GDM1 (cell line): Measurements from ENCODE around the gene RECQL5.

Experiments used
- DNase-seq: peaks from one replicate; lab custom pipeline; 2025; lab: John Stamatoyannopoulos, UW

The RECQL5 gene

DNA sequence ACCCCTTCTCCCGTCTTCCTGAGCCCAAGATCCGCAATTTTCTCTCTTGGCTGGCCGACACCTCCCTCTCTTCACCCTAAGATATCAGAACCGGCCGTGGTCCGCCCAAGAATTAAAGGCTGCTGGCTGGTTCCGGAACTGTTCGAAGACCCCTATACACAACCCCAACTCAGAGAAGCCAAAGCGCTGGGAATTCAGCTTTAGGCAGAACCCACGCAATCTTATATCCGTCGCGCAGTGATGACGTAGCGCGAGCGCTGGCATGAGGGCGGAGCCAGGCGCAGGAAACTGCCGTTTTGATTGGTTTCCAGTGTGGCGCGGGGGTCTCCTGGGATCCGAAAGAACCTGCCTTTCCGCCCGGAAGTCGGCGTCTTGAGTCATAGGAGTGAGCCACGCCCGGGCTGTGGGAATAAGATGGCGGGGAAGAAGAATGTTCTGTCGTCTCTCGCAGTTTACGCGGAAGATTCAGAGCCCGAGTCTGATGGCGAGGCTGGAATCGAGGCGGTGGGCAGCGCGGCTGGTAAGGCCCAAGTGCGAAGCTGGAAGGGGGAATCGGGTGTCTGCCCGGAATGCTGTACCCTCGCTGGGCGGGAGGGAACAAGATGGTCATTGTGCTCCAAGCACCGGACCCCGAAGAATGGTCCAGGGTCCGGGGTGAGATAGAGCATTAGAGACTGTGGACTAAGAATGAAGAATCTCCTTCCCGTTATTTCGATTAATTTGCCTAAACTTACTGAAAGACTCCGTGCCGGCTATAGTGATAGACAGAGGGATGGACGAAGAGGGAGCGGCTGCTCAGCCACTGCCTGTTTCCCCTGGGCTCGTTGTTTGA is at the start of gene RECQL5, which contains the start of gene SAP30BP:
TSS of gene RECQL5 (minus strand) at position 196 of the 832 bp plus-strand sequence. CDS start 597 bp downstream, outside the sequence.
TSS of gene SAP30BP (plus strand) at position 380 of the 832 bp plus-strand sequence. CDS start at position 415, 35 bp downstream.
- DNase-seq, result peak; percentile 96

DNA sequence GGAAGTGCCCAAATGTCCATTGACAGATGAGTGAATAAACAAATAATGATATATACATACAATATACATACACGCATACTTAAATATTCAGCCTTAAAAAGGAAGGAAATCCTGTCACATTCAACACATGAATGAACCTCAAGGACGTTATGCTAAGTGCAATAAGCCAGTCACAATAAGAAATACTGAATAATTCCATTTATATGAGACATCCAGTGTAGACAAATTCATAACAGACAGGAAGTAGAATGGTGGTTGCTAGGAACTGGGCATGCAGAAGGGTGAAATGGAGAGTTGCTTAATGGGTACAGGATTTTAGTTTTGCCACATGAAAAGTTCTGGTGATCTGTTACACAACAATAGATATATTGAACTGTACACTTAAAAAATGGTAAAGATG is 45.5 kb upstream of the RECQL5 start:
- no peak for DNase-seq

DNA sequence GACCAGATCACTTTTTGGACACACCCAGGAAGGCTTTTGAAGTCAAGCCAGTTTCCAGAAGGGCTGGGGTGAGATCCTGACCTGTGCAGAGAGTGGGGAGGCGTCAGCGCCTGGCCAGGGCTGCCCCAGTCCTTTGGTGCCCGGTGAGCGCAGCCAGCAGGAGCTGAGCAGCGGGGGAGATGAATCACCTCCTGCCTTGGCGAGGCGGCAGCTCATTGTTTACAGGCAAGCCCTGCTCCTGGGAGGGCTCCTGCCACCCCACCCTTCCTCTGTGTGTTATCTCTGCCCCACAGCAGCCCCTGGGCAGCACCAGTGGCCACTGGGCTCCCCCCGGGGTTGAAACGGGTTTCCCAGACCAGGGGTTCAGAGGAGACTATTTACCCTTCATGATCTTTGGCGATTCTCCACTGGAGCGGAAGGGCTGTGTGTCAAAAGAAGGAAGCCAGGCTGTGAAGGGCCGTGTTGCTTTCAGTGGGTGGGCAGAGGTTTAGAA is 40.2 kb upstream of the RECQL5 start:
- DNase-seq, result no peak

DNA sequence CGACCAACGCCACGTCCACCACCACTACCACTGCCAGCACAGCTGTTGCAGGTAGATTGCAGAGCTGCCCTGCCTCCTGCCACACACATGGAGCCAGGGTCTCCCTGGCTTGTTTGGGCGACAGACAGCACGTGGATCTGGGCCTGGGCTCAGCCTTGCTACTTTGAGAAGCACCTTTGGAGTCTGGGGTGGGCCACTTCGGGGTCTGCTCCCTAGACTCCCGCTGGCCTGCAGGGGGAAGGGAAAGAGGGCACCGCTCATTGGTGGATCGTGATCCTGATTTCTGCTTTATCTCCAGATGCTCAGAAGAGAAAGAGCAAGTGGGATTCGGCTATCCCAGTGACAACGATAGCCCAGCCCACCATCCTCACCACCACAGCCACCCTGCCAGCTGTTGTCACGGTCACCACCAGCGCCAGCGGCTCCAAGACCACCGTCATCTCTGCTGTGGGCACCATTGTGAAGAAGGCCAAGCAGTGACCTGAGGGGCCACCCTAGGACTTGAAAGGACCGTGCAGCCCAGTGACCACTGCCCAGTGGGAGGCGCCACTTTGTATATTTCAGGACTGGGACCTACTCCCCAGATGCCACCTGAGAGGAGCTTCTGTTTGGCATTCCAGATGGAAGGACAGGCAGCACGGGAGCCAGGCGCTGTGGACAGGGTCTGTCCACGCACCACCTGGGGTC is 39.2 kb upstream of the RECQL5 start:
- no peak for DNase-seq

DNA sequence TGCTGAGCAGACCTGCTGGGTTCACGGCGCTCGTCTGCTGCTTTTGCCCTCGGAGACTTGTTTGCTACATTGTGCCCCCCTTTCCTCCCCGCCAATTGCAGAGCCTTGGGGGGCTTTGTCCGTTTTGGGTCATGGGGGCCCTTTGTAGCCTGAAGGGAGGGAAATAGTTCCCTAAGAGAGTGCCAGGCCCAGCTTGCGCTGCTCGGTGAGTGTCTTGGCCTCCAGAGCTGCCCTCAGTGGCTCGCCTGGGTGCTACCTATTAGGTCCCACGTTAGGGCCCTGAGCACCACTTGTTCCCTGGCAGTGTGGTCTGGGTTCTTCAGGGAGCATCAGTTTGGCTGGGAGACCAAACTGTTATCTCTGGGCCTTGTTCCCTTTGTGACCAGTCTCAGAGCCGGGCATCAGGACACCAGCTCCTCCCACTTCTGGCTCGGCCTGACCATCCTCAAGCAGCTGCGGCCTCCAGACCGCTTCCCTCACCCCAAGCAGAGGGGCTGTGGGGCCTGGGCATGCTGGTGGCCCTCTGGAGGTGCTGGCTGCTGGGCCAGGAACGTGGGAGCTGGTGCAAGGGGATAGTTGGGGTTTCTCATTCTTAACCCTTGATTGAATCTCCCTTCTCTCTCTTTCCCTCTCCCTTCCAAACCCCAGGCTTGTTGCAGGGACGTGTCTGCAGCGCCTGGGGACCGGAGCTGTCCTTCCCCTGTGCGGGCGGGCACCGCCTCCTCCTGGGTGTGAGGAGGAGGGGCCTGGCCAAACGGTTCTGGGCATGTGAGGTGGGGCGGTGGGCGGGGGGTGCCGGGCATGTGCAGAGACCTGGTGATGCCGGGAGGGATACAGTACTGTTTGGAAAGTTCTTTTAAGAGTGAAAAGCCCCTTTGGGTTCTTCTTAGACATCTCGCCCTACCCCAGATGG is 38.3 kb upstream of the RECQL5 start:
- DNase-seq, result no peak

DNA sequence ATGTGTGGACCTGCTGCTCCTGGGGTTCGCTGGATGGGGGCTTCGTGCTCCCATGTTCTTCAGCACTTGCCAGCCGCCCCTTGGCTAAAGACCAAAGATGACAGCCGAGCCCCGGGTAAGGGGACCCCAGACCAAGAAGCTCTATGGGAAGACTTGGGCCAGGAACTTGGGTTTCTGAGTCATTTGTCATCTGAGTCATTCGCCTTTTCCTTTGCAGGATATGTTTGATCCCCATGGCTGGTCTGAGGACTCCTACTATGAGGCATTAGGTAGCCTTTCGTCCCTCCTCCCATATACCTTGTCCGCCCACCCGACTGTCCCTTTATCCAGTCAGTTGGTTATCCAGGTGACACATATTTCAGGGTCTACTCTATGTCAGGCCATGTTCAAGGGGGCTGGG is 36.6 kb upstream of the RECQL5 start:
- DNase-seq, result no peak

DNA sequence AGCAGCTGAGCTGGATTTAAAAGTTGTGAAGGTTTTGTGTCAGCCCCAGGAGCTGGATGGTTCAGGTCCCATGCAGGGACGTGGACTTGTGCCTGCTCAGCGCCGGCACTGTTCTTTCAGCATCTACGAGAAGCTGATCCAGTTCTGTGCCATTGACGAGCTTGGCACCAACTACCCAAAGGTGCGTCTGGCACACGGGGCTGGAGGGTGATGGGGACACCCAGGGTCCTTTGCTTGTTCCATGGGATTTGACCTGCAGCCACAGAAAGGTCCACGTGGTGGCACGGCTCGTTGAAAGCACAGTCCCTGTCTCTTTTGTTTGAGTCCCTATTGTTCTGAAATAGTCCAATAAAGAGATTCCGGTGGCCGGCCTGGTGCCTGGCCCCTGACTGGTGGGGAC is 36.2 kb upstream of the RECQL5 start:
- no peak for DNase-seq

DNA sequence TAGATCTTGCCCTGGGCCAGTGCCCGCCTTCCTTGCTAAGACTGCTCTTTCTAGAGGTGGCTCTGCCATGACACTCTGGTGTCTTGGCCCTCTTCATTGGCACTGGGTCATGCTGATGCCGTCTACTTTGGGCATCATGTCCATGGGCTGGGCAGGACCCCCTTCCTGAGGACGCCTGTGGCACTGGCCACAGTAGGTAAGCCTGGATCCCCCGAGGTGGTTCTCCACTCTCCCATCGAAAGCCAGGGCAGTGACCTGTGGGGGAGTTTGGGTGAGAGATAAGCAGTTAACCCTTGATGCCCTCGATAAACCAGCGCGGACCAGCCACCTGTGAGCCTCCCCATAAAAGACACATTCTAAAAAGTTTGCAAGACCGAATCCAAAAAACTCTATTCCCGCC is 34.3 kb upstream of the RECQL5 start:
- DNase-seq, result no peak

DNA sequence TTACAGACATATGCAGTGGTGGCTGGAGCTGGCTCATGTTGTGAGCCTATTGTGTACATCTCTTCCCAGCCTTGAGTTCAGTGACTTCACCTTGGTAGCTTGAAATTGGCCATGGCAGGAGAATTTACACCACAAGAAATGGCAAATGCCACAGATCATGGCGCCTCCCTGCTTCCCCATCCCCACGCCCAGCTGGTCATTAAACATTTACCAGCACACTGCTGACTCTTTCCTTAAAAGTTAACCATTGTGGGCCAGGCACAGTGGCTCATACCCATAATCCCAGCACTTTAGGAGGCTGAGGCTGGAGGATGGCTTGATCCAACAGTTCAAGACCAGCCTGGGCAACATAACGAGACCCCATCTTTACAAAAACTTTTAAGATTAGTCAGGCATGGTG is 31.7 kb upstream of the RECQL5 start:
- no peak for DNase-seq

DNA sequence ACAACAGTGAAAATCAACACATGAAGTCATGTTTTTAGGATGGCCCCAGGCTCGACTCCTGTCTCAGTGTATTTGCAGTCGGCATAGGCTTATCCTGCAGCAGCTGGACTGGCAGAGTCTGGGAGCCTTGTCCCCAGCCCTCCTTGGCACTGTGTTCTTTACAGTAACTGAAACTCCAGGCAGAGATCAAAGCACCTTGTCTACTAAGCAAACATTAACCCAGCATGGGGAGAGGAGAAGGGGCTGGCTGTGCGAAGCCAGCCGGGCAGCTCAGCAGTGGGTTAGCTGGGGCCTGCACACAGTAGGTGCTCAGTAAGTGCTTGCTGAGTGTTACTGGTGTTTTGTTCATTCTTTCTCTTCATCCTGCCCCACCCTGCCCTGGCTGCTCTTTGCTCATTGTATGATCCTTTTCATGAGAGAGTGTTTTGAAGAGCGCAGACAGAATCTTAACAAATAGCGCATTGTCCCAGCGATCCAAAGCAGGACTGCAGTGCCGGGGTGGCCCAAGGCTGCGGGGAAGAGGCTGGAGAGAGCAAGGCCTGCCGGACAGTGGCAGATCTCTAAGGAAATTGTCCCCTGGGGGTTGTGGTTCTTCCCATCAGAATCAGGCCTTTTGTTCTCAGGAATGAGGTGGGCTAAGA is 30.8 kb upstream of the RECQL5 start:
- DNase-seq, result no peak

DNA sequence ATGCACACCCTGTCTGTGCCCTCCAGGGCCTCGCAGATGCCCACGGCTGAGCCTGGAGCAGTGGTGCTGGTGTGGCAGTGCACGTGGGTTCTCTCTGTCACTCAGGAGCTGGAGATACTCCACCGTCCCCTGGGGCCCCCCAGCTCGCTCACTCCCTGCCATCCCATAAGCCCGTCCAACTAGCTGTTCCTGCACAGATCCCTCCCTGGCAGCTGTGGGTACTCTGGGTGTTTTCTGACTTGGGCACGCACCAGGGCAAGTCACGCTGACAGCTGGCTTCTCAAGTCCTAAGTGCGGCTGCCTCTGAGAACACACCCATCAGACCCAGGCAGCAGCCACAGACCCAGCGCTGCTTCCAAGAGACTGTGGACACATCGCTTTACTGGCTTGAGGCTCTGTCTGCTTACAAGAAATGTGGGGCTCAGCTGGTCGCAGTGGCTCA is 28.9 kb upstream of the RECQL5 start:
- DNase-seq, result no peak

DNA sequence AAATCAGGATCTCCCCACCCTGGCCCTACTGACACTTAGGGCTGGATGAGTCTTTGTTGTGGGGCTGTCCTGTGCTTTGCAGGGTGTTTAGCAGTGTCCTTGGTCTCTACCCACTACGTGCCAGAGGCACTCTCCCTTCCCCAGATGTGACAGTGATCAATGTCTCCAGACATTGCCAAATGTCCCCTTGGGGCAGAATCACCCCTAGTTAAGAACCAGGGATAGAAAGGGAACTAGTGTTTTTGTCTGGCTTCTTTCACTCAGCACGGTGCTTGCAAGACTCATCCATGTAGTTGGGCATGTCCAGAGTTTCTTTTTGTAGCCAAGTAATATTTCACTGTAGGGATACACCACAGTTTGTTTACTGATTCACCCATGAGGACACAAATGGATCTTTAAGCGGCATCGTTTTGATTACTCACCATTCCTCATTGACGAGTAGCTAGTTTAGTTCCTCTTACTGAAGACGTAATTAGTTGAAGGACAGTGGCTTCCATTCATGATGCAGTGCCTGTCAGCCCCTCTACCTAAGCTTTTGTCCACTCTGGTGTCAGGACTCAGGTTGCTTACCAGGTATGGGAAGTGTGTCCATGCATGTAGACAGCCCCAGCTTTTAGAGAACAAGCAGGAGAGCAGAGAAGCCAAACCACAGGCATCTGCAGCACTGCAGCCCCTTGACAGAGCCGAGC is 28.3 kb upstream of the RECQL5 start:
- DNase-seq, result no peak

DNA sequence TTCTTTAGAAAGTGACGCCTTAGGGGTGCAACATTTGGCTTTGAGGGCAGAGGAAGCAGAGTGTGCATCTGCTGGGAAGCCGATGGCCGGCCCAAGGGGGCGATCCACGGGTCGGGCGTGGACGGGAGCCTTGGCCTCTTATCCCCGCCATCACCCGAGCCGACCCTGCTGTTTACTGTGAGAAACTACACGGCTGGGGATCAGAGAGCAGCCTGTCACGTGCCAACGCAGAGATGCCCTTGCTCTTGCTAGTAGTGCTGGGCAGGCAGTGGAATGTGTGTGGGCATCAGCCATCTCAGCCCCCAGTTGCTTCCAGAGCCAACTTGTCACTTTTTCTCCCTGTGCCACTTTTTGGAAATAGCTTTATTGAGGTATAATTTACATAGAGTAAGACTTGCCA is 27.6 kb upstream of the RECQL5 start:
- DNase-seq, result no peak

DNA sequence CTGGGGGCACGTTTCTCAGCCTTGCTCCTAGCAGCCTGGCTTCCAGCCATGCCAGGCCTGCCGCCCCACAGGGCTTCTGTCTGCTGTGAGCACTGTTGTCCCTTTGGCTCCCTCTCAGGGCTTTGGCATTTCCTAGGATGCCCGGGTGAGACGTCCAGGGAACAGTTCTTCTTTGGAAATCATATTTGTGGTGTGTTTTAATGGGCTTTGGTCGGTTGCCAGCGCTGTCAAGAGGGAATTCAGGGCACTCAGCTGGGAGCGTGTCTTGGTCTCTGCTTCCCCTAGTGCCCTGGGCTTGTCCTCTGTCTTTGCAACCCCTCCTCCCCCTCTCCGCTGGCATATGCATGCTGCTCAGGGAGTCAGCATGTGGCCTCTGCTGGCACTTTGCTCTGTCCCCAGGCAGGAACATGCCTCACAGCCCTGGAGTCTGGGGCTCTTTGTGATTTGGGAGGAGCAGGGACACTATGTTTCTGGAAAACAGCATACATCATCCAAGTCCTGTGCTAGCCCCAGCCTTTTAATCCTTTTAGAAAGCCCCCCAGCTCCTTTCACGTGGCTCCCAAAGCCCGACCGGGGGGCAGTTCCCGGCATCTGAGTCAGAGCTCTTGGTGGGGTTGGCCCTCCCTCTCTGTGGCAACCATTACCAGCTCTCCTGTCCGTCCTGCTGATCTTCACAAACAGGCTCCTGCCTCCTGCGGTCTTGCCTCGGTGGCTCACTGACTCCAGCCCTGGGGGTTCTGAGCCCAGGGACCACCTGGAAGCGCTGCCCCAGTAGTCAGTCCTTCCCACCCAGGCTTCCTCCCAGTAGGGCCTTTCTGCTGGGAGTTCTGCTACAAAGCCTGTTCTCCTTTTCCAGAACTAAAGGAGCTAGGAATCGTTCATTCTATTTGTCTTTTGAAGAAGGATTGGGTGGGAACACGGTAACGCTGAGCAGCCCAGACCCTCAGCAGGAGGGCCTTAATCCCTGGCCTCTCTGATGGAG is 26.8 kb upstream of the RECQL5 start:
- no peak for DNase-seq

DNA sequence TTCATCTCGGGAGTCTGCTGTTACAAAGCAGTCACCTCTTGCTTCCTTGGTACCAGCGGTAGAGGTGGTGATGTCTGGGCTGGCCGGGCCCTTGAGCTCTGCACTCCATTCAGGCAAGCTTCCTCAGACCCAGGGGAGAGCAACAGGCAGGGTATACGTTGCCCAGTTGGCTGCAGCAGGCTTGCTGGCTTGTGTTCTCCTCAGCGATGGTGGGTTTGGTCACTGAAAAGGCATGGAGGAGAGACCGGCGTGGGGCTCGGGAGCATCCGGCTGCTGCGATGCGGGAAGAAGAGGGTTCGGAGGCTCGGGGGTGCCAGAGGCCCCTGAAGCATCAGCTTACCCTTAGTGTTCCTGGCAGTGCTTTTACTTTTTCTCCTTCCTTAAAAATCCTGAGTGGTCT is 26.0 kb upstream of the RECQL5 start:
- DNase-seq, result no peak

DNA sequence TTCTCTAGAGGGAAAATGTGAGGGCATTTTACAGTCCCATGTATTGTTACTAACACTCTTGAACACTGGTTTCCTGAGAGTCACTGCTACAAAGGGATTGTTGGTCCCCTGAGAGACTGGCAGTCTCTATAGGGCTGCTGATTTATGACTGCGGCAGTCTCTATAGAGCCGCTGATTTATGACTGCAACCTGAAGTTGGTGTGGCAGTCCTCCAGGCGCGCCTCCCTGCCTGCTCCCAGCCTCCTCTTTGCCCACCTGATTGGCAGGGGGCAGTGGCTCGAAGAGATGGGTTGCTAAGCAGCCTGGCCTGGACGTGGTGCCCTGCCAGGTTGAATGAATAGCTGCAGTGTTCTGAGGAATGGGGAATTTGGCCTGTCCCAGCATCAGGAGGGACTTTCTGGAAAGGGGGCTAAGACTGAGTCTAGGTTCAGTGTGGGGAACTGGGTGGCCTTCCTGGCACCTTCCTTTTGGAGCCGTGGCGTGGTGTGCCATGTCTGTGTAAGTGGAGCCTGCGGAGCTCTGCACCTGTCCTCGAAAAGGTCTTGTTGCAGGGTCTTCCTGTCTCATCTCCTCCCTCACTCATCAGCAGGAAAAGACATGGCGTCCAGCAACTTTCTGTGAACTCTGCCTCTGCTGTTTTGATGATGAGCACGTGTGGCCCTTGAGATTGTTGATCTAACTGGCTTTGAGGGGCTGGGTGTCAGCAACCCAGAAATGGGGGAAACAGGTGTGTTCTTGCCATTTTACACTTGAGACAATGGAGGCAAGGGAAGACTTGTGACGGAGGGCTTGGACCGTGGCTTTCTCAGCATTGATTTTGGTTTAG is 25.1 kb upstream of the RECQL5 start:
- no peak for DNase-seq

DNA sequence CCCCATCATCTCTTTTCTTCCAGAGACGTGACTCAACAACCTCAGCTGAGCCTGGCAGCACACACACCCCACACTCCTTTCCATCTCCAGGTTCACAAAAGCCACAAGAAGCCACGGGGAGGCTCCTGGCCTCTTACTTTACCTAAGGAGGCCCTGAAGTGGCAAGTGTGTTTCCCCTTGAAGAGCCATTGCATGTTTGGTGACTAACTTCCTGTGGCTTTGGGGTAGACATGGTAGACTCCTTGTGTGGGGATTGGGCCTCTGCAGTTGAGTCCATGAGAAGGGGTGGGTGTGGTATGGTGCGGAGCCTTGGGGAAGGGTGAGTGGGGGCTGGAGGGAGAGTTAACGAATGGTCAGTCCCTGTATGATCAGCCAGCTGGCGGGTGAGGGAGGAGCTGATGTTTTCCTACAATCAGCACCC is 24.4 kb upstream of the RECQL5 start:
- peak; percentile 19 for DNase-seq

DNA sequence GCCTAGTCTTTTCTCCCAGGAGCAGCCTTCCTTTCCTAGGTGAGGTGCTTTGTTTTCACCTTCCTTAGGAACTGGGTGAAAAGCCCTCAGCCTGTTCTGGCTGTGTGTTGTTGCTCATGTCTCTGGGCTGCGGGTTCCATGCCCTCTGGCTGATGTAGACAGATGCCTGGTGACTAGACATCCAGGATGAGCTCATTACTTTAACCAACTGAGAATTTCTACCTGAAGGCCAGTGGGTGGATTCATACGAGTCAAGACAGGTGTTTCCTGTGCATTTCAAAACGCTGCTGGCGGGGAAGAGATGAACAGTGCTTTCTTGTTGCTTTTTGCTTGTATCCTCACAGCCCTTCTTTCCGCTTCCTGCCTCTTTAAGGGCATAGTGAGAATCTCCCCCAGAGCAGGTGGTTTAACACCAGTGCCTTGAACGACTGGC is 22.5 kb upstream of the RECQL5 start:
- no peak for DNase-seq
